ENCODE measurements around the gene C1GALT1. TPM values are rescaled to one million over a fixed set of nuclear protein-coding genes. Genes with fewer than 3 reads are reported as not detected.

Gene C1GALT1
- total RNA-seq (2021; ENCODE audit: unreplicated experiment) (54.5 TPM), Bru-seq, nascent RNA (percentile 91 among the genes with signal in this experiment), BruChase-seq, experiment 1, labeled RNA remaining after a 2-hour chase (percentile 92 among the genes with signal in this experiment), BruChase-seq, experiment 2, labeled RNA remaining after a 6-hour chase (percentile 87 among the genes with signal in this experiment)
- polyA plus RNA-seq (2012; ENCODE audit: insufficient read length), result 17.6 TPM
- long read RNA-seq, full-length matches to known transcripts, result 54 of 86 reads
- long read RNA-seq, partial matches to known transcripts, result 2 of 86 reads
- long read RNA-seq, other reads (novel, unspliced or antisense), result 30 of 86 reads

GRCh38 chr7:7182156-7183060, at the start of gene C1GALT1:
Gene C1GALT1 (plus strand): TSS chr7:7182544. CDS start chr7:7234320, 51,776 bp downstream.
- ChIA-PET POLR2A (no interaction called here), CTCF (interaction anchor here (0.8 to 1.4 kb wide), 2 partner anchors 79 to 119 kb away, joined by 3 to 6 read pairs; no protein-coding TSS in a partner anchor)
- ATAC-seq (peak; percentile 97), DNase-seq (ENCODE audit: low read depth, low spot score) (peak; percentile 94)
- H3K4me1 ChIP-seq (ENCODE audit: control insufficient read depth, insufficient read depth, low read length), result peaks cover 23% of the 10 kb centered on the region
- peak within 1 kb of the TSS; percentile 83 to 93 for H3K4me3 ChIP-seq (ENCODE audit: low read depth in 2 of 2, low read length in 2 of 2)
- no peaks in the 10 kb centered on the region for H3K9me3 ChIP-seq (ENCODE audit: control insufficient read depth, insufficient read depth, low read depth, low read length)
- H3K27ac ChIP-seq (ENCODE audit: low read length), result peak within 1 kb of the TSS; percentile 94
- H3K36me3 ChIP-seq (ENCODE audit: control insufficient read depth, insufficient read depth, low read length), result peaks cover 6% of the 10 kb centered on the region; the same call in 1 of the 2 replicates
- TF ChIP-seq REST (IDR thresholded peaks at IDR 0.05; ENCODE audit: insufficient read depth in 1 of 2, low read depth in 2 of 2, low read length in 1 of 2) (no peak), SIN3A (IDR thresholded peaks at IDR 0.05; ENCODE audit: borderline replicate concordance, insufficient read depth, low read depth, low read length) (0 out of 2 replicates have a peak, but pooled peaks have one; percentile 37), CTCF (IDR thresholded peaks at IDR 0.05) (peak; percentile 63), POLR2AphosphoS5 (IDR thresholded peaks at IDR 0.05; ENCODE audit: low read depth, low read length) (peak; percentile 83; the same call in 1 of the 2 replicates), TCF7L2 (IDR thresholded peaks at IDR 0.05; ENCODE audit: low read depth, low read length) (no peak)
- no TSS peak for BruUV-seq (replicated peaks)
- intact Hi-C loops (cut with micrococcal nuclease; ENCODE audit: unreplicated experiment) (loop anchor here (10.0 kb wide), 1 partner anchor 232 kb away; no protein-coding TSS in a partner anchor), in situ Hi-C loops (cut with HindIII; ENCODE audit: low pct_unique_long_range_greater_than_20kb, low sequenced_read_pairs) (no loop called here)
- no peaks in the 10 kb centered on the region for H3K27me3 ChIP-seq (ENCODE audit: control insufficient read depth, insufficient read depth, low read length)

DNA sequence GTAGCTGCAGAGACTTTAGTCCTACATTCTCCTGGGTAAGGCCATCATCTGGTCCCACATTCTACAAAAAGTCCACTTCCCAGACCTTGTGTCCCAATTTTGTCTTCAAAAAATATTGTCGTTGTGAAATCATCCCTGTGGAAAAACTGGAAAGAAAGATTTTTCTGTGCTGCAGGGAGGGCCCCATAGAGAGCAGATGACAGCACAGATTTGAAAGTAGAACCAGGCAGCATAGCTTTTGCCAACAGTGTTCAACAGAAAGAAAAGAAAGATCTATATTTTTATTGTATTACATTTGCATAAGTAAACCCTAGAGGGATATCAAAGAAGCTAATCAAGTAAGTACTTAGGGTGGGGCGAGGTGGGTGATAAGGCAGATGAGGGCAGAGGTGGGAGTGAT, 48.3 kb upstream of the C1GALT1 start:
- no peak for TF ChIP-seq SIN3A (IDR thresholded peaks at IDR 0.05; ENCODE audit: borderline replicate concordance, insufficient read depth, low read depth, low read length)
- TF ChIP-seq TCF7L2 (IDR thresholded peaks at IDR 0.05; ENCODE audit: low read depth, low read length), result no peak
- TF ChIP-seq REST (IDR thresholded peaks at IDR 0.05; ENCODE audit: insufficient read depth in 1 of 2, low read depth in 2 of 2, low read length in 1 of 2), result no peak
- no peak for TF ChIP-seq CTCF (IDR thresholded peaks at IDR 0.05)
- no peak for TF ChIP-seq POLR2AphosphoS5 (IDR thresholded peaks at IDR 0.05; ENCODE audit: low read depth, low read length)
- intact Hi-C loops (cut with micrococcal nuclease; ENCODE audit: unreplicated experiment), result no loop called here
- Histone ChIP-seq H3K4me3 (ENCODE audit: low read depth in 2 of 2, low read length in 2 of 2) (no peak overlapping the region), H3K9me3 (ENCODE audit: control insufficient read depth, insufficient read depth, low read depth, low read length) (no peaks in the 10 kb centered on the region), H3K27ac (ENCODE audit: low read length) (no peak overlapping the region), H3K36me3 (ENCODE audit: control insufficient read depth, insufficient read depth, low read length) (no peaks in the 10 kb centered on the region), H3K4me1 (ENCODE audit: control insufficient read depth, insufficient read depth, low read length) (no peaks in the 10 kb centered on the region), H3K27me3 (ENCODE audit: control insufficient read depth, insufficient read depth, low read length) (peaks cover 5% of the 10 kb centered on the region)
- ATAC-seq (no peak), DNase-seq (ENCODE audit: low read depth, low spot score) (no peak)
- CTCF ChIA-PET, result no interaction called here
- BruUV-seq (replicated peaks), result no TSS peak
- POLR2A ChIA-PET, result no interaction called here
- in situ Hi-C loops (cut with HindIII; ENCODE audit: low pct_unique_long_range_greater_than_20kb, low sequenced_read_pairs), result no loop called here
